T-helper 1 cell treated with Interleukin-12 subunit alpha and Interleukin-12 subunit beta and Interleukin-4 antibody, amounts not matched to agents 30 ng/mL and 1 ng/mL, for 36 hours (primary cell): ENCODE results near the gene MRPL21. TPM values are rescaled to one million over a fixed set of nuclear protein-coding genes. Genes with fewer than 3 reads are reported as not detected.

Experiments
- intact Hi-C: fragments of 100-400 bp; cut with micrococcal nuclease; formaldehyde crosslinking; loops from one replicate; pipeline ENCODE4 v1.15.1; 2024
- total RNA-seq: library from RNA; stranded (reverse); gene quantifications from 2 replicates; pipeline ENCODE4 v1.2.3, GENCODE V29; 2022

The MRPL21 gene
- total RNA-seq, 1 donor from 2014 or later, result 68.5 TPM

DNA sequence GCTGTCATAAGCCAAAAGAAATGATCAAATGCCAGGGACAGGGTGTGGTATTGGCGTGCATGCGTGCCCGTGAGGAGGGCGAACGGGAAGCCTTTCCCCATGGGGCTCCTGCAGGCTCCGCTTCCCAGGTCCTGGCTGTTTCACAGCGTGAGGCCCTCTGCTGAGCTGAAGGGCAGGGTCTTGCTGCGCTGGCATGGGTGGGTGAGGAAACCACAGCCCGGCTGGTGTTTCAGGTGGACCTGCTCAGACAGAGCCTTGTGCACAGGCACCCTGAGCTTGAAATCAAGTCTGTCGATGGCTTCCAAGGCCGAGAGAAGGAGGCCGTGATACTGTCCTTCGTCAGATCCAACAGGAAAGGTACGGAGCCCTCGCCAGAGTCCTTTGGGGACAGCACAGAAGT lies 31.4 kb upstream of the MRPL21 start:
- intact Hi-C loops, result no loop called here

DNA sequence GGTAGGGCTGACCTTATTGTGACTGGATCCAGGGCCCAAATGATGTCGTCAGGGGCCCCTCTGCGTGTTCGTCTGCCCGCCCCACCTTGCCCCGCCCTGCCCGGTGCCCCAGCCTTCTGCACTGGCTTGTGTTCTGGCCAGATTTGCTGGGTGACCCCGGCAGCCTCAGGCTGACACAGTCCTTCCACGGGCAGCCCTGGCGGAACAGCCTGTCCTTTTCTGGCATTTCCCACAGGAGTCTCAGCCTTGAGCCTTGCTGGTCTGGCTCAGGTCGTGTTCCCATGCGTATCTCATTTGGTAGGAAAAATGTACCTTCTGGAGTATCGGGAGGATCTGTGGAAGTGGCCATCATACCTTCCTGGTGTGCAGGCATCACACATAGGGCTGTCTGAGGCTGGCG lies 31.0 kb upstream of the MRPL21 start:
- intact Hi-C loops, result no loop called here

DNA sequence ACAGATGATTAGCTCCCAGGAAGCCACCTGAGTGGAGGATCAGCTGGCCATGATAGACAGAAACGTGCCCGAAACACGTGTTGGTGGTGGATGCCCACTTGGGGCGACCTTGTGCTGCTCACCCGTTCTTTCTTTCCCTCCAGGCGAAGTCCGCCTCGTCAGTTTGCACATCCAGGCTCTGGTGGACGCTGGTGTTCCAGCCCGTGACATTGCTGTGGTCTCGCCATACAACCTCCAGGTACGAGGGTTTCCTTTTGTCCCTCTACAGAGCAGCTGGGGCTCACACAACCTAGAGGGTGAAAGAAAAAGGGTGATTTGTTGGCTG lies 30.7 kb upstream of the MRPL21 start:
- intact Hi-C loops, result no loop called here

DNA sequence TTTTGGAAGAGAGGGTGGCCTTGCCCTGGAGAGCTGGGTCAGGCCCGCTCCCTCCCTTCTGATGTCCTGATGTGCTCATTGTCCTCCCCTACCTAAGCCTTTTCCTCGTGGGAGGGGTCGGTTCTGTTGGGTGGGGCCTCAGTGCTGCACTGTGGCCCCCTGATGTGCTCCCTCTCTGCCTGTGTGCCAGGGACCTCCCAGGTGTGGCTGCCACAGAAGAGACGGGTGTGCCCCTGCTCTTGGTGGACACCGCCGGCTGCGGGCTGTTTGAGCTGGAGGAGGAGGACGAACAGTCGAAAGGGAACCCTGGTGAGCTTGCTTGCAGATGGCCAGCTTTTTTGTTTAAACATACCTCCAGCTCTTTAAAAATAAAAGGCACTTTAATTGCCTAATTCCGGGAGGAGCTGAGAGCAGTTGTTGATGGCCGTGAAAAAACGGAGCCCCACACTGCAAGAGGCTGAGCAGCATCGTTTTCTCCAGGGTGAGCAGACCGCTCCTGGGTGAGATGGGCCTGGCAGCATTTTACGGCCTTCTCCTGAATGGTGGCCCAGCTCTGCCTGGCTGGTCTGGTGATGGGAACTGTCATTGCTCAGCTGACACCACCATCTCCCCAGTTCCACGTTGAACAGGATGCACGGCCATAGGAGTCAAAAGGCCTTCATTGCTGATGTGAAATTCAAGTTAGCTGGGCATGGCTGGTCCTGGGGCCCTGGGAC lies 30.1 kb upstream of the MRPL21 start:
- intact Hi-C loops, result no loop called here

DNA sequence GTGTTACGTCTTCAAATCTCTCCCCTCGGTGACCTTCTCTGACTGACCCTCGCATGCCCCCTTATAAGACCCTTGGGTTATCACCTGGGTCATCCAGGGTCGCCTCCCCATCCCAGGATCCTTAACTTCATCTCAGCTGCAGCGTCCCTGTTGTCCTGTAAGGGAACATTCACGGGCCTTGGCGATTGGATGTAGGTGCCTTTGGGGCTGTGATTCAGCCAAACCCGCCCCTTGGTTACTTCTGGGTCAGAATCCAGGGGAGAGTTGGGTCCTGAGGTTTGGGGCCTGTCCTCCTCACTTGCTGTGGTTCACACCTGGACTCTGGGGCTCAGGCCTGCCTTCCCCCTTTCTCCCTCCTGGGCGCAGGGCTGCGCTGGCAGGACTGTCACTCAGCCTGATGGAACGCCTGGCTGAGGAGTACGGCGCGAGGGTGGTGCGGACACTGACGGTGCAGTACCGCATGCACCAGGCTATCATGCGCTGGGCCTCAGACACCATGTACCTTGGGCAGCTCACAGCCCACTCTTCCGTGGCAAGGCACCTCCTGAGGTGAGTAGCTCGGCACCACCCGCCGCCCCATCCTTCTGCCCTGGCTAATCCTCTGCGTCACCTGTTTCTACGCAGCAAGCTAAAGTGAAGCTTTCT lies 29.4 kb upstream of the MRPL21 start:
- intact Hi-C loops, result no loop called here

DNA sequence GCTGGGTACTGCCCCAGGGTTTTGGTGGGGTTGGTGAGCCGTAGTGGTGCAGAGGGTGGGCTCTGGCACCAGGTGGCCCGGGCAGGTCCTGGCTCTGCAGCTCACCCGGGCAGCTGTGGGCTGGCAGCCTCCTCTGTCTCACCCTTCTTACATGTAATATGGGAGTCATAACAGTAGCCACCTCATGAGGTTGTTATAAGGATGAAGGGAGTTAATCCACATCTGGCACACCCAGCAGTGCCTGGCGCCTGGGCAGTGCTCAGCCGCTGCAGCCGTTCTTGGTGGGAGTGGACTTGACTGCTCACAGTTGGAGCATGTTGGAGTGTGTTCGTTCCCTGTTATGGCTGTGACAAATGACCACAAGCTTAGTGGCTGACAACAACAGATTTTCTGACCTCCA lies 28.7 kb upstream of the MRPL21 start:
- intact Hi-C loops, result no loop called here

DNA sequence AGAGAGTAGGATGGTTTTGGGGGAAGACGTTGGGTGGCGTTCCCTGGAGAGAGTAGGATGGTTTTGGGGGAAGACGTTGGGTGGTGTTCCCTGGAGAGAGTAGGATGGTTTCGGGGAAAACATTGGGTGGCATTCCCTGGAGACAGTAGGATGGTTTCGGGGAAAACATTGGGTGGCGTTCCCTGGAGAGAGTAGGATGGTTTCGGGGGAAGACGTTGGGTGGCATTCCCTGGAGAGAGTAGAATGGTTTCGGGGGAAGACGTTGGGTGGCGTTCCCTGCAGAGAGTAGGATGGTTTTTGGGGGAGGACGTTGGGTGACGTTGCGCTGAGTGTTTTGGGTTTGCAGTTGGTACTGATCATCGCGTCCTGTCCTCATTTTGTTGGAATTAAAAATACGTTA lies 28.3 kb upstream of the MRPL21 start:
- intact Hi-C loops, result no loop called here

DNA sequence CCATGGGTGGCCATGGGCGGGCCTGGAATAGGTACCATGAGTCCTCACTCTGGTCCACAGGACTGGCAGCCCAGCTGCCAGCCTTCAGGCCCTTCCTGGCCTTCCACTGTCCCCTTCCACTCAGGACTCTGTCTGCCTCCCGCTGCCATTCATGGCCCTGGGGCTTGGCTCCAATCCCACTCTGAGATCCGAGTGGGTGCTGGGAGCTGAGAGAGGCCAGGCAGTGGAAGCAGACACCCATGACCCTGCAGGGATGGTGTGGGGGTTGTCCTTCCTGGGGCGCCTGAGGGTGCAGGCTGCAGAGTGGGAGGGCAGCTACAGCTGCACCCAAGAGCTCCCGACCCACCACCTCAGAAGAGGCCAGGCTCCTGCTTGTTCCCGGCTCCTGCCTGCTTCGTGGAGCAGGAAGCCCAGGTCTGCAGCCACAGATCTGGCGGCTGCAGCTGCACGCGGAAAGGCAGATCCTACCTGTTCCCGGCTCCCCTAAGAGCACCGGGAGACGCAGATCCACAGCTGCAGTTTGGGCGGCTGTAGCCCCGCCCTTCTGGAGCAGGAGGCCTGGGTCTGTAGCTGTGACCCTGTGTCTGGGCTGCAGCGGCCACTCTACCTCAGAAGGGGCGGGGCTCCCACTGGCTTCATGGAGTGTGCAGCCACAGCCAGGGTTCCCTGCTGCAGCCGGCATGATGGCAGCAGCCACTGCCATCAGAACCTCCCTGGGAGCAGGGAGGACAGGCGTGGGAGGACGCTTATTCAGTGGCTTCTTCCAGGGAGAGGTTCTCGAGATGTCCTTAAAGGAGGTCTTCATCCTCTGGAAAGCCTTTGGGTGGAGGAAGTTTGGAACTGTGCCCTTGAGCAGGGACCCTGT lies 27.6 kb upstream of the MRPL21 start:
- intact Hi-C loops, result no loop called here

DNA sequence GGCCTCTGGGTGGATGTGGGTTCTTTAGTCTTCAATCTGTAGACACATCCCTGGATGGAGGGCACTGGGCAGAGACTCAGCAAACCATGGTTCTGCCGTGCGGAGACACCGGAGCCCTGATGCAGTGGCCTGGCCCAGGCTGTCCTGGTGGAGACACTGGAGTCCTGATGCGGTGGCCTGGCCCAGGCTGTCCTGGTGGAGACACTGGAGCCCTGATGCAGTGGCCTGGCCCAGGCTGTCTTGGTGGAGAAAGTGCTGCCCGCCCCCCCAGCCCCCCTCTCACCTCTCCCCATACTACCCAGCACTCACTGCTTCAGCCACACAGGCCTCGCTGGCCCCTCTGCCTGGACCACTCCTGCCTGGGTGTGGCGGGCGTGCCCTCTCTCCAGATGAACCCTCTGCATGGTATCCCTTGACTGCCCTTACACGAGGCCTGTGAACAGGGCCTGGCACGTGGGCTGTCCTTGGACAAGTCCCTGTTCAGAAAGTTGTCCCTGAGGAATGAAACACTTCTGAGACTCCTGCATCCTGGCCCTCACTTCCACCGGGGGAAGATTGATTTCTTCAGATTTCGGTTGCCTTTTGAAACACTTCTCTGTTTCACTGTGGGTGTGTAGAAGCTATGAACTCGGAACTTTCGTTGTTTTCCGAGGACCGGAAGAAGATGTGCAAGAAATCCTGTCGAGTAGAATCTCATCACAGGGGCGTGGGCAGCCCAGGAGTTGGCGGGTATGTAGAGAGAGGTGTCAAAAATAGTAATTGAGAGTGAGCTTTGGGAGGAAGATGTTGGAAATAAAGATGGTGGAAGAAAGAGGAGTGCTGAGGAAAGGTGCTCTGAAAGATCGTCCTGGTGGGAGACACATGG lies 26.3 kb upstream of the MRPL21 start:
- intact Hi-C loops, result no loop called here

DNA sequence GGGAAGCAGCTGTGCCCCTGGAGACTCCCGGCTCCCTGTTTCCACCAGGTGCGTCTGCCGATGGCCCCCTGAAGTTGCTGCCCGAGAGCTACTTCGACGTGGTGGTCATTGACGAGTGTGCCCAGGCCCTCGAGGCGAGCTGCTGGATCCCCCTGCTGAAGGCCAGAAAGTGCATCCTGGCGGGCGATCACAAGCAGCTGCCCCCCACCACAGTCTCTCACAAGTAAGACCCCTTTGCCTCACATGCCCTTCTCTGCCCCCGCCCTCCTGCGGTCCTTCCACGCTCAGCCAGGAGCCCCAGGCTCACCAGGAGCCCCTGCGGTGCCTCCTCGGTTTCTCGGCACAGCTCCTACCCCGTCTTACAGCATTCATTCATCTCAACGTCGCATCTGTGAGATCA lies 25.5 kb upstream of the MRPL21 start:
- intact Hi-C loops, result no loop called here

DNA sequence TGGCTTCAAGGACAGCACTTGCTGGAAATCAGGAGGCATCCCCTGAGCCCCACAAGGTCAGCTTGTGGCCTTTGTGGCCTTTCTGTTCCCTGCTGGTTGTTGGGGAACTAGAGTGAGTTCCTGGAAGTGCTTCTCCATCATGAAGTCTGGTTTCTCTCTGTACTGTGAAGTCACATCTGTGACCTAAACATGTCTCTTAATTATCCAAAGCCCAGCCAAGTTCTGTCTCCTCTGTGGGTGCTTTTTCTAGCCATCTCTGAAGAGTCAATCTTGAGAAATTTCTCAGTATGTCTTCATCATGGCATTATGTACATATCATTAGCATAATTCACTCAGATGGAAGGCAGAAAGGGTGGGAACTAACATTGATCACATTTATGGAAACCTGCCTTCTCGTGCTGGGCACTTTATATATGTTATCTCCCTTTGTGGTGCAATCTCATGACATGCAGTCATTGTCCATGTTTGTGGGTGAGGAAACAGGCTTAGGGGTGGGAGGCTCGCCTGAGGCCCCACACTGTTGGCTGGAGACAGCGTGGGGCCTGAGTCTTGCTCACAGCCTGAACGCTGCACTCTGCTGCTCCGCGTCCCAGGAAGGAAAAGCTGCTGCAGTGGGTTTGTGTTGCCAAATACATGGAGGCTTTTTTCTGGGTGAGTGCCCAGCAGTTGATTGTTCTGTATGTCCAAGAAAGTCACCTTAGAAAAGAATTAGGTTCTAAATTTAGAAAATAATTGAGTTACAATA lies 24.7 kb upstream of the MRPL21 start:
- intact Hi-C loops, result no loop called here

DNA sequence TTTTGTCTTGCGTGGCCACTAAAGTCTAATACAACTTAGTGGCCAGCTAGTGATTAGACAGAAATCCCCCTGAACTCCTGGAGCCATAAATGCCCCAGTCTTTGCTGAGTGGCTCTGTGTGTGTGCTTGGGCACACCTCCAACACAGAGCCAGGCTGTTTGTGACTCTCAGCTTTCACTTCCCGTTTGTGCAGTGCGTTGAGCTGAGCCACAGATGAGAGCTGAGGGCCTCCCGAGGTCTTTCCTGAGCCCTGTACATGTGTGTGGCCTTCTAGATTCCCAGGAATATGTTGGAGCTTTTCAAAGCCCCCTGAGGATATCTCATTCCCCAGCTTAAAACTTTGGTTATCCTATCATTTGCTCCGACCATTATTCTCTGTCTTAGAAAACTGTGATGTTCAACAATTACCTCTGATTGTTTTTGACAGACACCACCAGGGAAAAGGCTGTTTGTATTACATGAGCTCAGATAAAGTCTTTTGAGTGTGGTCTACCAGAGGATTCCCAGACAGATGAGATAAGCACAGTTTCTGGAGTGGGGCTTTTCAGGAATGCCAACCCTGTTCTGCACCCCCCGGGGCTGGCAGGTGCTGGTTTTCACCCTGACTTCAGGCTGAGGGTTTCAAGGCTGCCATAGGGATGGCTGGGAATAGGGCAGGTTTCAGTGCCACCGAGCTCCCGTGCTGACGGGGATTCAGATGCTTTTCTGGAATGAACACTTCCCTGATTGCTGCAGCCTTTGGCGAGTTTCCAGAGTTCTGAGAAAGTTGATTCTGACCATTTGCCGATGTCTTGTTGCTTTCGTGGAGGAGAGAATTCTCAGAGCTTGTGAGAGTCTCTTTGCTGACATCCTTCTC lies 23.9 kb upstream of the MRPL21 start:
- intact Hi-C loops, result no loop called here

DNA sequence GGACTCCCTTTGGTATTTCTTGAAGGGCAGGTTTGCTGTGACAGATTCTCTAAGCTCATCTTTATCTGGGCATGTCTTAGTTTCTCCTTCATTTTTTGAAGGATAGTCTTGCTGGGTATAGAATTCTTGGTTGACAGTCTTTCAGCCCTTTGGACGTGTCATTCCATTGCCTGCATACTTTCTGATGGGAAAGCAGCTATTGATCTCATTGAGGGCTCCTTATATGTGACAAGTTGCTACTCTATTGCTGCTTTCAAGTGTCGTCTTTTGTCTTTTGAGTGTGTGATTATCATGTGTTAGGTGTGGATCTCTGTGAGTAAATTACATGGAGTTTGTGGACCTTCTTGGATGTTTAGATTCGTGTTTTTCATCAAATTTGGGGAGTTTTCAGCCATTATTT lies 22.0 kb upstream of the MRPL21 start:
- intact Hi-C loops, result no loop called here

DNA sequence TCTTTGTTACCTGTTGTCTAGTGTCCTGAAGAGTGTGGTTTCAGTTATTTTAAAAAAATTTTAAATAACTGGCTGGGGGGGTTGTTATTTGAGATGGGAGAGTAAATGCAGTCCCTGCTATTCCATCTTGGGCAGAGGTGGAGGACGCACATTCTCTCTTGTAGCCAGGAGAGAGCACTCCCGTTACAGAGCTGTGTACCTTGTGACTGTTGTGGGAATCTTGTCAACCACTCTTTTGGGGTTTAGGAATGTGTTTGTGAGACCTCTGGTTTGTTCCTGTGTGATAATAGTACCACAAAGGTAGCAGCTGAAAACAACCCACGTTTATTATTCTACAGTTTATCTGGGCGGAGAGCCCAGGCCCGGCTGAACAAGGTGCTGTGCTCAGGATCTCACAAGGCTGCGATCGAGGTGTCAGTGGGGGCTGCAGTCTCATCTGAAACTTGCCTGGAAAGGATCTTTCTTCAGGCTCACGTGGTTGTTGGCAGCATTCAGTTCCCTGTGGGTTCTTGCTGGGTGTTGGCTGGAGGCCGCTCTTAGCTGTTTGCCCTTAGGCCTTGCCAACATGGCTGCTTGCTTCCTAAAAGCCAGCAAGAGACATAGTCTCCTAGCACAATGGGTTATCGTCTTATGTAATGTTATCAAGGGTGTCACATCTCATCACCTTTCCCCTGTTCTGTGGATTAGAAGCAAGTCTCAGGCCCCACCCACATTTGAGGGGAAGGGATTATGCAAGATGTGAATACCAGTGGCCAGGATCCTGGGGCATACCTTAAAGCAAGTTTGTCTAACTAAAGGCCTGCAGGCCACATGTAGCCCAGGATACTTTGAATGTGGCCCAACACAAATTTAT lies 20.7 kb upstream of the MRPL21 start:
- intact Hi-C loops, result no loop called here

DNA sequence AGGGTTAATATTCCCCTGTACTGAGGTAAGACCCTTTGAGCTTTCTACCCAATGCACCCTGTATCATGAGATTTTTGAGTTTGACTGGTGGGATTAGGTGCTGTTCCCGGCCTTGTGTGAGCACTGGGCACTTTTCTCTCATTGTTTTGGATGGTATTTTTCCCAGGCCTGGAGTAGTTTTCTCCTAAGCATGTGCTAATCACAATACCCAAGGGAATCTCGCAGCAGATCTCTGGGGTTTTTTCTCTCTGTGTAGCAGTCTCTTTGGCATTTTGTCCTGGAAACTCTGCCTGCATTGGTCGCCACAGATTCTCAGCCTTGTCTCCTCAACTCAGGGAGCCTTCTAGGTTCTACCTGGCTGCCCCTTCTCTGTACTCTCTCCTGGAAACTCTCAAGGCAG lies 20.0 kb upstream of the MRPL21 start:
- intact Hi-C loops, result no loop called here

DNA sequence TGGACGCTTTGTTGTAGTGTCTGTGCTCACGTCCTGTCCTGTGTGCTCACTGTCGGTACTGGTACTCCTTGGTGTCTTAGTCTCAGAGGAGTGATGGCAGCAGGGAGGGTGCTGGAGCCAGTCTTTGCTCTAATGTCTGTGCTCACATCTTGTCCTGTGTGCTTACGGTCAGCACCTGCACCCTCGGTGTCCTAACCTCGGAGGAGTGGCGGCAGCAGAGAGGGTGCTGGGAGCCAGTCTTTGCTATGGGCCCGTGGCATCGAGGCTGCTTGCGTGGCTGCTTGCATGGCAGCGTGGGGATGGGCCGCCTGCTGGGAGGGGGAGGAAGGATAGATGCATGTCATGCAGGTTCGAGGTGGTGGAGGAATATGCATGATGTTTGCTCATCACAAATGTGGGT lies 12.8 kb upstream of the MRPL21 start:
- intact Hi-C loops, result no loop called here

DNA sequence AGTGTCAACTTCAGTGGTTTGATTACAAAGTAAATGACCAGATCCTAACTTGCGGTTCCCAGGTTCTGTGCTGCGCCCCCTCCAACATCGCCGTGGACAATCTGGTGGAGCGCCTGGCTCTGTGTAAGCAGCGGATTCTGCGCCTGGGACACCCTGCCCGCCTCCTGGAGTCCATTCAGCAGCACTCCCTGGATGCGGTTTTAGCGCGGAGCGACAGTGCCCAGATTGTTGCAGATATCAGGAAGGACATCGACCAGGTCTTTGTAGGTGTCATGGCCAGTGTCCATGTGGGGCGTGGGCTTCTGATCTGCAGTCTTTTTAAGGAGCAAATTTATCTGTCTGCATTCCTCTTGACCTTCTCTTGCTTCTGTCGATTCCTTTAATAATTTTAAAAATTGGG lies 11.1 kb upstream of the MRPL21 start:
- intact Hi-C loops, result no loop called here

DNA sequence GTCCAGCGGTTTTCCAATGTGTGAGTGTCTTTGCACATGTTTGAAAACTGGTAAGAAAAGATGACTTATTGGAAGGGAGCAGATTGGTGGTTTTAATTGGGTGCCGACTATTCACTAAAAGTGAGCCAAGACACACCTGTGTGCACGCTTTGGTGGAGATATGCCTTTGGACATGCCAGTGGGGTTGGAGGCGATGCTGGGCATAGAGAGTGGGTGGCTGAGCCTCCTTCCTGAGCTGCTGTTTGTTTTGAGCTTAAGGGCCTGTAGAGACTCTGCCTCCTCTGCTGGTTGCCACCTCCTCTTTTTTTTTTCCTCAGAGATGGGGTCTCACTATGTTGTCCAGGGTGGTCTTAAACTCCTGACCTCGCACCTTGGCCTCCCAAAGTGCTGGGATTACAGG lies 9.6 kb upstream of the MRPL21 start:
- intact Hi-C loops, result no loop called here

DNA sequence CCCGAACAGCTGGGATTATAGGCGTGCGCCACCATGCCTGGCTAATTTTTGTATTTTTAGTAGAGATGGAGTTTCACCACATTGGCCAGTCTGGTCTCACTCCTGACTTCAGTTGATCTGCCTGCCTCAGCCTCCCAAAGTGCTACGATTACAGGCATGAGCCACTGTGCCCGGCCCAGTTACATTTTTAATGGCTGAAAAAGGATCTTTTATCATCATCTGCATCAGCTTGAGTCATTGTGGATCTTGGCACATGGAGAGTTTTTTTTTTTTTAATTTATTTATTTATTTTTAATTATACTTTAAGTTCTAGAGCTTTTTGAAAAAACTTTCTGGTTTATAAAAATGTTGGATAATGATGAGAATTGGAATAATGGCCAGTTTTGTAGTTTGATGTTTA lies 8.6 kb upstream of the MRPL21 start:
- intact Hi-C loops, result no loop called here
